Caco-2 (cell line): ENCODE data around the gene ARGFX. TPM values are rescaled to one million over a fixed set of nuclear protein-coding genes. Genes with fewer than 3 reads are reported as not detected.
"Not testable (repeated sequence)": the region's sequence is repeated elsewhere in the genome, so short reads cannot be mapped to it uniquely, and the experiment has no call there.

Source experiments
- BruUV-seq: library from RNA; stranded (reverse); fragments of 400-500 nt; replicated peaks from 2 replicates; lab custom pipeline; 2021; lab: Mats Ljungman, UMichigan
- CTCF ChIA-PET: fragments of 300-600 bp; sonication (Branson Sonifier 250); formaldehyde crosslinking; loops from one replicate; lab custom pipeline; 2022; ENCODE audit warnings: antibody characterized with exemption; lab: Charles Lee
- POLR2A ChIA-PET: fragments of 300-600 bp; sonication (Branson Sonifier 250); formaldehyde crosslinking; loops from one replicate; lab custom pipeline; 2022; ENCODE audit warnings: antibody characterized with exemption; lab: Charles Lee
- DNase-seq, 2 experiments: peaks; one replicate each; pipeline versions ENCODE4 v3.0.0 to v3.0.0-alpha.2; 2020 to 2022
- H3K27me3 ChIP-seq: replicated peaks from 2 replicates; pipeline ENCODE4 v1.6.0; 2011; ENCODE audit warnings: low read length; ENCODE audit not compliant: control insufficient read depth, insufficient read depth
- H3K36me3 ChIP-seq: 2 replicates; pipeline ENCODE4 v1.5.1; 2011; ENCODE audit warnings: low read length; ENCODE audit not compliant: control insufficient read depth, insufficient read depth
- H3K4me1 ChIP-seq: fragments of 250-450 bp; sonication (Bioruptor Pico); 2 replicates; pipeline ENCODE4 v1.5.1; 2020; ENCODE audit warnings: mild to moderate bottlenecking
- H3K4me3 ChIP-seq: 2 replicates; pipeline ENCODE4 v1.5.1; 2011; ENCODE audit warnings: low read depth, mild to moderate bottlenecking, control low read depth, low read length
- H3K9me3 ChIP-seq: fragments of 250-450 bp; sonication (Bioruptor Pico); 2 replicates; pipeline ENCODE4 v1.5.1; 2020; ENCODE audit warnings: mild to moderate bottlenecking, moderate library complexity
- H3K27ac Mint-ChIP-seq: one replicate; pipeline ENCODE4 v1.8.0; 2022; ENCODE audit warnings: mixed read lengths; ENCODE audit not compliant: unreplicated experiment
- H3K27me3 Mint-ChIP-seq: one replicate; pipeline ENCODE4 v1.8.0; 2022; ENCODE audit warnings: mixed read lengths; ENCODE audit not compliant: insufficient read depth, unreplicated experiment
- H3K36me3 Mint-ChIP-seq: one replicate; pipeline ENCODE4 v1.8.0; 2022; ENCODE audit warnings: mild to moderate bottlenecking, mixed read lengths; ENCODE audit not compliant: insufficient read depth, unreplicated experiment
- H3K4me1 Mint-ChIP-seq: one replicate; pipeline ENCODE4 v1.8.0; 2022; ENCODE audit warnings: low read depth, mixed read lengths; ENCODE audit not compliant: unreplicated experiment
- H3K4me3 Mint-ChIP-seq: one replicate; pipeline ENCODE4 v1.8.0; 2022; ENCODE audit warnings: mild to moderate bottlenecking, moderate library complexity, mixed read lengths; ENCODE audit not compliant: unreplicated experiment
- H3K9me3 Mint-ChIP-seq: one replicate; pipeline ENCODE4 v1.8.0; 2022; ENCODE audit warnings: mixed read lengths; ENCODE audit not compliant: unreplicated experiment
- CTCF ChIP-seq, 2 experiments: fragments of 200-600 bp in 1 of 2; IDR thresholded peaks; 1 replicate in 1 of 2; 2 replicates in 1 of 2; pipeline versions ENCODE4 v1.5.1 to v1.8.0; 2011 to 2022; ENCODE audit warnings: antibody characterized with exemption in 1 of 2, control low read depth in 1 of 2, inconsistent platforms in 1 of 2, low read depth in 1 of 2, low read length in 1 of 2, mild to moderate bottlenecking in 1 of 2, moderate library complexity in 1 of 2; ENCODE audit not compliant: insufficient read depth in 1 of 2, severe bottlenecking in 1 of 2, unreplicated experiment in 1 of 2
- intact Hi-C: fragments of 100-400 bp; cut with micrococcal nuclease; formaldehyde crosslinking; loops from one replicate; pipeline ENCODE4 v1.10.0; 2022; ENCODE audit not compliant: unreplicated experiment
- total RNA-seq: library from RNA; stranded (reverse); gene quantifications from 2 replicates; pipeline ENCODE4 v1.2.3, GENCODE V29; 2022

The ARGFX gene
- total RNA-seq, 1 experiment from 2014 or later: not detected

- Mint-ChIP-seq H3K27ac (no peak overlapping the region), H3K4me3 (no peak overlapping the region), H3K27me3 (no peaks in the 10 kb centered on the region), H3K9me3 (no peaks in the 10 kb centered on the region), H3K36me3 (no peaks in the 10 kb centered on the region), H3K4me1 (no peaks in the 10 kb centered on the region)
- H3K27me3 ChIP-seq: no peaks in the 10 kb centered on the region
- H3K4me3 ChIP-seq: no peak overlapping the region
- H3K9me3 ChIP-seq: no peaks in the 10 kb centered on the region
- CTCF ChIA-PET: no interaction called here
- no peaks in the 10 kb centered on the region for H3K36me3 ChIP-seq
- no peaks in the 10 kb centered on the region for H3K4me1 ChIP-seq
- DNase-seq: no peak
- no TSS peak for BruUV-seq
- POLR2A ChIA-PET: no interaction called here
- intact Hi-C loops: no loop called here
- TF ChIP-seq CTCF (IDR thresholded peaks at IDR 0.05; ENCODE audit: insufficient read depth in 1 of 2, low read depth in 1 of 2, low read length in 1 of 2, severe bottlenecking in 1 of 2, unreplicated experiment in 1 of 2): no peak
Observed at GRCh38 chr3:121594850-121595249, 27.1 kb downstream of the ARGFX start.

- H3K36me3 Mint-ChIP-seq: no peaks in the 10 kb centered on the region
- no peaks in the 10 kb centered on the region for H3K9me3 Mint-ChIP-seq
- no peak overlapping the region for H3K4me3 ChIP-seq
- no peak for DNase-seq
- no TSS peak for BruUV-seq
- intact Hi-C loops: no loop called here
- no peaks in the 10 kb centered on the region for H3K9me3 ChIP-seq
- no peaks in the 10 kb centered on the region for H3K36me3 ChIP-seq
- POLR2A ChIA-PET: no interaction called here
- no peak overlapping the region for H3K4me3 Mint-ChIP-seq
- H3K27me3 ChIP-seq: no peaks in the 10 kb centered on the region
- no peak overlapping the region for H3K27ac Mint-ChIP-seq
- no peak for TF ChIP-seq CTCF (IDR thresholded peaks at IDR 0.05; ENCODE audit: insufficient read depth in 1 of 2, low read depth in 1 of 2, low read length in 1 of 2, severe bottlenecking in 1 of 2, unreplicated experiment in 1 of 2)
- H3K27me3 Mint-ChIP-seq: no peaks in the 10 kb centered on the region
- CTCF ChIA-PET: no interaction called here
- no peaks in the 10 kb centered on the region for H3K4me1 Mint-ChIP-seq
- no peaks in the 10 kb centered on the region for H3K4me1 ChIP-seq
Observed at GRCh38 chr3:121595765-121596406, 28.1 kb downstream of the ARGFX start.

GRCh38 chr3:121598564-121598963, 30.8 kb downstream of the ARGFX start:
- no peaks in the 10 kb centered on the region for H3K9me3 Mint-ChIP-seq
- Histone ChIP-seq H3K27me3 (no peaks in the 10 kb centered on the region), H3K9me3 (no peaks in the 10 kb centered on the region), H3K4me1 (no peaks in the 10 kb centered on the region), H3K4me3 (no peak overlapping the region), H3K36me3 (no peaks in the 10 kb centered on the region)
- intact Hi-C loops: no loop called here
- no peaks in the 10 kb centered on the region for H3K4me1 Mint-ChIP-seq
- H3K27me3 Mint-ChIP-seq: no peaks in the 10 kb centered on the region
- ChIA-PET CTCF (no interaction called here), POLR2A (no interaction called here)
- no peak for TF ChIP-seq CTCF (IDR thresholded peaks at IDR 0.05; ENCODE audit: insufficient read depth in 1 of 2, low read depth in 1 of 2, low read length in 1 of 2, severe bottlenecking in 1 of 2, unreplicated experiment in 1 of 2)
- no peak for DNase-seq
- no peak overlapping the region for H3K27ac Mint-ChIP-seq
- no peaks in the 10 kb centered on the region for H3K36me3 Mint-ChIP-seq
- no TSS peak for BruUV-seq
- H3K4me3 Mint-ChIP-seq: no peak overlapping the region

GRCh38 chr3:121599900-121600299, 32.2 kb downstream of the ARGFX start:
- H3K9me3 ChIP-seq, BruUV-seq, CTCF ChIA-PET, H3K9me3 Mint-ChIP-seq, H3K4me3 Mint-ChIP-seq, H3K27me3 ChIP-seq, H3K36me3 ChIP-seq, DNase-seq, H3K4me3 ChIP-seq, H3K27ac Mint-ChIP-seq, H3K4me1 Mint-ChIP-seq, H3K36me3 Mint-ChIP-seq, intact Hi-C loops, POLR2A ChIA-PET, H3K4me1 ChIP-seq, H3K27me3 Mint-ChIP-seq: not testable (repeated sequence)
